GM13977 (cell line): ENCODE measurements around the gene GALNT17.
"Not testable (repeated sequence)": the region's sequence is repeated elsewhere in the genome, so short reads cannot be mapped to it uniquely, and the experiment has no call there.

Source experiments
- DNase-seq: peaks from one replicate; pipeline ENCODE4 v3.0.0; 2012; ENCODE audit warnings: low spot score
- CTCF ChIP-seq: IDR thresholded peaks from 2 replicates; pipeline ENCODE4 v1.5.1; 2012; ENCODE audit warnings: mild to moderate bottlenecking, control low read depth; ENCODE audit not compliant: insufficient read depth; ENCODE audit errors: extremely low read depth, missing control alignments
- in situ Hi-C: fragments of 300-500 bp; cut with MboI; formaldehyde crosslinking; loops from one replicate; pipeline ENCODE4 v1.12.0; 2022; ENCODE audit warnings: low sequenced_read_pairs, low pct_unique_long_range_greater_than_20kb, mixed read lengths, inconsistent platforms; ENCODE audit not compliant: unreplicated experiment

GALNT17 gene

GRCh38 chr7:71206184-71206583 lies 74.2 kb downstream of the GALNT17 start:
- no peak for DNase-seq
- TF ChIP-seq CTCF = no peak

GRCh38 chr7:71208881-71209280 lies 76.9 kb downstream of the GALNT17 start:
- no peak for DNase-seq
- in situ Hi-C loops = no loop called here
- TF ChIP-seq CTCF = no peak

More at GRCh38 chr7:71206184-71206583, 74.2 kb downstream of the GALNT17 start:
- in situ Hi-C loops = no loop called here

- in situ Hi-C loops, DNase-seq: not testable (repeated sequence)
These were observed 77.5 kb downstream of the GALNT17 start for GRCh38 chr7:71209484-71209883.

GRCh38 chr7:71210220-71210619 lies 78.3 kb downstream of the GALNT17 start:
- no peak for TF ChIP-seq CTCF
- no peak for DNase-seq
- in situ Hi-C loops = no loop called here

- in situ Hi-C loops, DNase-seq: not testable (repeated sequence)
These were observed 80.5 kb downstream of the GALNT17 start for GRCh38 chr7:71212433-71212832.

GRCh38 chr7:71216211-71216610 lies 84.3 kb downstream of the GALNT17 start:
- no peak for TF ChIP-seq CTCF
- no peak for DNase-seq
- in situ Hi-C loops = no loop called here

- TF ChIP-seq CTCF = no peak
- in situ Hi-C loops = no loop called here
- no peak for DNase-seq
These were observed 88.3 kb downstream of the GALNT17 start for GRCh38 chr7:71220210-71220695.

- no peak for DNase-seq
- in situ Hi-C loops = no loop called here
- TF ChIP-seq CTCF = no peak
These were observed 89.1 kb downstream of the GALNT17 start for GRCh38 chr7:71221049-71221448.
